AG08396 (cell line): ENCODE results near the gene CITED2.

Source experiments
- DNase-seq: peaks from one replicate; pipeline ENCODE4 v3.0.0; 2012; ENCODE audit warnings: low spot score, mixed read lengths

The CITED2 gene

GRCh38 chr6:139330306-139330705, 44.1 kb downstream of the CITED2 start:
- no peak for DNase-seq

- no peak for DNase-seq
These were observed 45.2 kb downstream of the CITED2 start for GRCh38 chr6:139329224-139329623.

- DNase-seq, result no peak
These were observed 47.4 kb downstream of the CITED2 start for GRCh38 chr6:139327038-139327437.

GRCh38 chr6:139325686-139326085, 48.8 kb downstream of the CITED2 start:
- no peak for DNase-seq

GRCh38 chr6:139325125-139325524, 49.3 kb downstream of the CITED2 start:
- DNase-seq, result no peak

- no peak for DNase-seq
These were observed 50.2 kb downstream of the CITED2 start for GRCh38 chr6:139324301-139324555.

- peak; percentile 55 for DNase-seq
These were observed 50.7 kb downstream of the CITED2 start for GRCh38 chr6:139323511-139324300.
